ENCODE measurements around the gene STK26. TPM values are rescaled to one million over a fixed set of nuclear protein-coding genes. Genes with fewer than 3 reads are reported as not detected.
A peak's percentile ranks its signal among the peaks of the same experiment; 100 is the strongest.

Gene STK26
- total RNA-seq, 1 experiment from 2014 or later, result 17.5 TPM

DNA sequence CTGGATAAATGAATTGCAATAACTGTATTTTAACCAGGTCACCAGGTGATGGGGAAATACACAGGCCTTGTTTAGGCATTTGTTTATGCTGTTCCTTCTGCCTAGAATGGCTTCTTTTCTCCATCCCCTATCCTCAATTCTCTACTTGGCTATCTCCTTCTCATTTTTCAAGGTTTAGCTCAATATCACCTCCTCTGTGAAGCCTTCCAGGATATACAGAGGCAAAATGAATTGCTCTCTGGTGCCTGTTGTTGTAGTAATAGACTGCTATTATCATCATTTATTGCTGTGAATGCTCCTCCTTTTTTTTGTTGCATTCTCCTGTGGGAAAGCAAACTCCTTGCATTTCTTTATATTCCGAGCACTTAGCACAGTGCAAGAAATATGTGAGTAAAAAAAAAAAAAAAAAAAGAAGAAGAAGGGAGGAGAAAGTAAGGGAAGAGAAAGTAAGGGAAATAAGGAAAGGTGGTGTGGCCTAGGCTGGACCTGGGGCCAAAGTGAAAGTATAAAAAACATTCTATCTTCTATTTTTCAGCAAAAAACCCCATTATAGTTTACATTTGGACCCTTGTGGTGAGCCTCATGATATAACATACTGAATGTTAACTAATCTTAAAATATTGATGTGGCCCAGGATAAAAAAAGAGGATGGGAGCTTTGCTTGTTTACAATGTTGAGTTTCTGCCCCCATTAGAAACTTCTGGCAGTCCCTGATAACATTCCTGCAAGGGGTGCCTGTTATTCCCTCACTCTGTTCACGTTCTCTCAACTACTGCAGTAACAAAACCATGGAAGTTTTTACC, 6.3 kb upstream of the STK26 start:
- Mint-ChIP-seq H3K27me3 (ENCODE audit: insufficient read depth, unreplicated experiment) (peaks cover 60% of the 10 kb centered on the region), H3K4me3 (ENCODE audit: unreplicated experiment) (no peak overlapping the region), H3K9me3 (ENCODE audit: unreplicated experiment) (no peaks in the 10 kb centered on the region), H3K36me3 (ENCODE audit: insufficient read depth, unreplicated experiment) (no peaks in the 10 kb centered on the region), H3K4me1 (ENCODE audit: insufficient read depth, unreplicated experiment) (no peaks in the 10 kb centered on the region), H3K27ac (ENCODE audit: low read depth, unreplicated experiment) (no peak overlapping the region)
- TF ChIP-seq, protein P1, sequence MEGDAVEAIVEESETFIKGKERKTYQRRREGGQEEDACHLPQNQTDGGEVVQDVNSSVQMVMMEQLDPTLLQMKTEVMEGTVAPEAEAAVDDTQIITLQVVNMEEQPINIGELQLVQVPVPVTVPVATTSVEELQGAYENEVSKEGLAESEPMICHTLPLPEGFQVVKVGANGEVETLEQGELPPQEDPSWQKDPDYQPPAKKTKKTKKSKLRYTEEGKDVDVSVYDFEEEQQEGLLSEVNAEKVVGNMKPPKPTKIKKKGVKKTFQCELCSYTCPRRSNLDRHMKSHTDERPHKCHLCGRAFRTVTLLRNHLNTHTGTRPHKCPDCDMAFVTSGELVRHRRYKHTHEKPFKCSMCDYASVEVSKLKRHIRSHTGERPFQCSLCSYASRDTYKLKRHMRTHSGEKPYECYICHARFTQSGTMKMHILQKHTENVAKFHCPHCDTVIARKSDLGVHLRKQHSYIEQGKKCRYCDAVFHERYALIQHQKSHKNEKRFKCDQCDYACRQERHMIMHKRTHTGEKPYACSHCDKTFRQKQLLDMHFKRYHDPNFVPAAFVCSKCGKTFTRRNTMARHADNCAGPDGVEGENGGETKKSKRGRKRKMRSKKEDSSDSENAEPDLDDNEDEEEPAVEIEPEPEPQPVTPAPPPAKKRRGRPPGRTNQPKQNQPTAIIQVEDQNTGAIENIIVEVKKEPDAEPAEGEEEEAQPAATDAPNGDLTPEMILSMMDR (IDR thresholded peaks at IDR 0.05; ENCODE audit: unreplicated experiment), result no peak
- CTCF ChIA-PET, result no interaction called here
- BruUV-seq (replicated peaks), result no TSS peak
- DNase-seq (ENCODE audit: unreplicated experiment), result no peak
- intact Hi-C loops (cut with micrococcal nuclease), result no loop called here
- POLR2A ChIA-PET, result no interaction called here

DNA sequence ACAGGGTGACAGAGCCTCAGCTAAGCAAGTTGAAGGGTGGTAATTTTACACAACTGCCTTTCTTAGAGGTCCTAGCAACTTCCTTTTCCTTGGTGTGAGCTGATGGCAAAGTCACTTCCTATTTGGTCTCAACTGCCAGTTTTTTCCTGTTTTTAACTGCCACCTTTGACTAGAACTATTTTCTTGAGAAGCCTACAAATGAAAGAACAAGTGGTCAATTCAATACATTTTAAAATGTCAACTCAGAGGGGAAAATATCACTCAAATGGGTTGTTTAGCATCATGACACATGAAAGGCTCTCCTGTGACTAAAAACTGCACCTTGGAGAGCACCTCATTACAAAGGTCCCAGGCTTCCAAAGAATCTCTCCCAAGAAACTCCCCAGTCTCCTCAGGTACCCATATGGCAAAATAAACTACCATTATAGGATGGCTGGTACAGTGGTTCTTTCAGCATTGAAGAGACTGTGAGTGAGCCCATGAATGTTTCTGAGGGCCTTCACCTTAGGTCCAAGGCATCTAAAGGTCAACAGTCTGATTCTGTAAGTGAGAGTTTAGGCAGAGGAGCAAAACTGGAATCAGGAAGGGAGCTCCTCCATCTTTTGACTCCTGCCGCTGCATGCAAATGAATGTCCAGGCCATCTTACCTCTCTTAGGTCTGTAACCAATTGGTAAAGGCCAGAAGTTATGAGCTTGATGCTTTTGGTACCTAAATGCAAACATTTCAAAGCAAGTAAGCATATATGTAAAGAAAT, 5.5 kb upstream of the STK26 start:
- no peak for DNase-seq (ENCODE audit: unreplicated experiment)
- H3K9me3 Mint-ChIP-seq (ENCODE audit: unreplicated experiment), result no peaks in the 10 kb centered on the region
- ChIA-PET POLR2A (no interaction called here), CTCF (interaction anchor here (0.8 to 0.9 kb wide), 2 partner anchors 13 to 202 kb away, joined by 3 to 4 read pairs; partner anchors contain the start of gene RAP2C)
- H3K27ac Mint-ChIP-seq (ENCODE audit: low read depth, unreplicated experiment), result no peak overlapping the region
- H3K36me3 Mint-ChIP-seq (ENCODE audit: insufficient read depth, unreplicated experiment), result no peaks in the 10 kb centered on the region
- H3K27me3 Mint-ChIP-seq (ENCODE audit: insufficient read depth, unreplicated experiment), result peaks cover 55% of the 10 kb centered on the region
- BruUV-seq (replicated peaks), result no TSS peak
- TF ChIP-seq, protein P1 (IDR thresholded peaks at IDR 0.05; ENCODE audit: unreplicated experiment), result no peak
- intact Hi-C loops (cut with micrococcal nuclease), result no loop called here
- H3K4me1 Mint-ChIP-seq (ENCODE audit: insufficient read depth, unreplicated experiment), result no peaks in the 10 kb centered on the region
- no peak overlapping the region for H3K4me3 Mint-ChIP-seq (ENCODE audit: unreplicated experiment)

DNA sequence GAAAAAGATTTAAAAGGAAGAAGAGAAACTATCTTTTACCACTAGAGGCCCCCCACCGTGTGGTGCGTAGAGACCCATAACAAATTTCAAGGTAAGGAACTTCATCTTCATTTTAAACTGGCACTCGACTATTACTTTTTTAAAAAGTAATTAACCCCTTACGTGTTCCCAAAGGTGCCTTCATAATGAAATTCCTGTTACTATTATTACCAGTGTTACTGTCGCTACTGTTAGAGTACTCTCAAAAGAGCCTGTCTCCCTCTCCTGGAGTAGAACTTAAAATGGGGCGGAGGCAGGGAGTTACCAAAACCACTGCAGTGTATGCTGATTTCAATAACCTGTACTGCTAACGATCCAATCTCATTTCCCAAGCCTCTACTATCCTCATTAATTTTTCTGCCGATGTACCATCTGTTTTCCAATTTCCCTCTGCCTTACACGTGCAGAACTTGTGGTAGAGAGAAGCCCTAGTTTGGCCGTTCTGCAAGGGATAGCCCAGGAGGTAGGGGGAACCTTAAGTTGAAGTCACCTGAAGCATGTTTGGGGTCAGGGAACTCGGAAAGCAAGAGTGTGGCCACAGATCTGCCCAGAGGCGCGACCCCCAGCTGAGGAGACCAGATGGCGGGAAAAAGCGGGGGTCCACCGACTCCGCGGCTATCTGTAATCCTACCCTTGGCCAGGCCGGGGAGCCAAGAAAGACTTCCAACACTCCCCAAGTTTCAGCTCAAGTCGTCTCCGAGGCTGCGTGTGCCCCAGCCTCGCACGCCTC, 720 bp upstream of the STK26 start:
- Mint-ChIP-seq H3K27ac (ENCODE audit: low read depth, unreplicated experiment) (no peak overlapping the region), H3K9me3 (ENCODE audit: unreplicated experiment) (no peaks in the 10 kb centered on the region), H3K4me1 (ENCODE audit: insufficient read depth, unreplicated experiment) (peaks cover 6% of the 10 kb centered on the region), H3K36me3 (ENCODE audit: insufficient read depth, unreplicated experiment) (no peaks in the 10 kb centered on the region), H3K4me3 (ENCODE audit: unreplicated experiment) (peak overlapping the region; percentile 85), H3K27me3 (ENCODE audit: insufficient read depth, unreplicated experiment) (peaks cover 32% of the 10 kb centered on the region)
- intact Hi-C loops (cut with micrococcal nuclease), result loop anchor here (1.0 kb wide), 2 partner anchors 49 to 197 kb away; partner anchors contain the start of gene RAP2C
- no TSS peak for BruUV-seq (replicated peaks)
- TF ChIP-seq, protein P1 (IDR thresholded peaks at IDR 0.05; ENCODE audit: unreplicated experiment), result peak; percentile 11
- ChIA-PET CTCF (interaction anchor here (0.6 to 1.3 kb wide), 5 partner anchors 30 to 755 kb away, joined by 3 to 6 read pairs (median 3); no protein-coding TSS in a partner anchor), POLR2A (interaction anchor here (0.6 to 2.6 kb wide), 5 partner anchors 7 to 197 kb away, joined by 3 to 18 read pairs (median 4); partner anchors contain the start of gene RAP2C)
- peak; percentile 37 for DNase-seq (ENCODE audit: unreplicated experiment)

Data from MCF 10A (cell line).